ENCODE data around the gene LRRN1.
"Not testable (repeated sequence)": the region's sequence is repeated elsewhere in the genome, so short reads cannot be mapped to it uniquely, and the experiment has no call there.

Gene LRRN1

GRCh38 chr3:3813013-3813412 is 13.8 kb downstream of the LRRN1 start:
- DNase-seq, result no peak

DNA sequence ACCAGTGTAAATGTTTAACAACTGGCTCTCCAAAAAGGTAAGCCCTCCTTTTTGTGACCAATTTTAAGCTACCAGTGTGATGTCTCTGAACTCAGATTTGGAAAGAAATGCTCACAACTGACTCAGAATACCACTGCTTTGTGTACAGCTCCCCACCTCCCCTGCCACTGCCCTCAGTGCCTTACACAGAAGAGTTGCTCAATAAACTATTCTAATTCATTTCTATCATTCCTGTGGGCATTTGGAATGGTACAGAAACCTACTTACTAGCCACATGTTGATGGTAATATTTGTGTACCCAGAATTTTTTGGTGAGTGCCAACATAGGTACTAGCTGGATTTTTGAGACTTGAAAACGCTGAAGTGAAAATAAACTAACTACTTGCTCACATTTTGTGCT is 16.0 kb downstream of the LRRN1 start:
- DNase-seq, result no peak

DNA sequence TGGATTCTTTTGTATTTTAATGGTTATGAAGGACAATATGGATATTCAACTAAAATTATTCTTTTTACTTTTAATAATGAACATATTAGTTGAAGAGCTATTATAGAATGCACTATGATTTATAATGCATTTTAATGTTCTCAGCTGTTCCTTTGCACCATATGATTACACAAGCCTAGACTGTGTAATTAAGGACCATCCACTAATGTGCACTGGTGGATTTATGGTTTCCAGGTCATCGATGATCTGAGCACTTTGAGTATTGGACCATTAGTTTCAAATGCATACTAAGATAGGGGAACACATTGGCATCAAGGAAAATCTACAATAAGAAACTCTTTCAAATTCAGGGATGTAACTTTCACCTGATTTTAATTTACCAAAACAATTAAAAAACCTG is 16.8 kb downstream of the LRRN1 start:
- DNase-seq, result no peak

GRCh38 chr3:3817865-3818264 is 18.6 kb downstream of the LRRN1 start:
- no peak for DNase-seq

- no peak for DNase-seq
These were observed 22.5 kb downstream of the LRRN1 start for GRCh38 chr3:3821777-3822176.

GRCh38 chr3:3825035-3825434 is 25.8 kb downstream of the LRRN1 start:
- no peak for DNase-seq

DNA sequence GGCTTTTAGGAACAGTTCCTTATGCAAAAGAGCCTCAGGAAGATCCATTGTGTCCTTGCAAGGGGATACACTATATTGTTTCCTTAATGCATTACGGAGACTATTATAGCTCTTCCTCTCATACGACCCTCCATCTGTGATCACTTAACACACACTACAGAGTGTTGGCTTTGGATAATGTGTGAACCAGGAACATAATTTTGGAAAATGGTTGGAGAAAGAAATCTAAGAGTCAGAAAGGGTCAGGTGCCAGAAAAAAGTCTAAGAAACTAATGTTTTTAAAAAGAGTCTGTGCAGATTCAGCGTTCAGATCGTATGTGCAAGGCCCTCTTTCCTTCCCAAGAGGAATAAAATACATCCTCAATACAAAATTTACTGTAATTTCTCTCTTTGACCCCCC is 27.3 kb downstream of the LRRN1 start:
- DNase-seq, result no peak

GRCh38 chr3:3827111-3827510 is 27.9 kb downstream of the LRRN1 start:
- no peak for DNase-seq

- DNase-seq, result not testable (repeated sequence)
These were observed 29.2 kb downstream of the LRRN1 start for GRCh38 chr3:3828417-3828816.

- no peak for DNase-seq
These were observed 37.6 kb downstream of the LRRN1 start for GRCh38 chr3:3836845-3837244.

DNA sequence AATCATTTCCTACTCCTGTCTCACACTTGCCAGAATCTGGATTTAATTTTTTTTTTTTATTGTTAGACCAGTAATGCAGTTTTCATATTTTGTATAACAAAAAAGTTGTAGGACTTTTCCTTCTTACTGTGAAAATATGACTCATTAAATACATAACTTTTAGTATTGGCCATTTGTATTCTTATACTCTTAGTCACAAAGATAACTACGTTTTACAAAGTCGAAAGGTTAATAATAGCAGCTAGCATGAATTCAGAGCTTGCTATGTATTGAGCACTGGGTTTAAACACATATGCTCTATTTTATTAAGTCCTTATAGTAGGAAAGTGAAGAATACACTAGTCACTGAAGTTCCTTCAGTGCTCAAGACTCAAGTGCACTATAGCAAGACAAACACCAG is 43.1 kb downstream of the LRRN1 start:
- peak; percentile 1 for DNase-seq

DNA sequence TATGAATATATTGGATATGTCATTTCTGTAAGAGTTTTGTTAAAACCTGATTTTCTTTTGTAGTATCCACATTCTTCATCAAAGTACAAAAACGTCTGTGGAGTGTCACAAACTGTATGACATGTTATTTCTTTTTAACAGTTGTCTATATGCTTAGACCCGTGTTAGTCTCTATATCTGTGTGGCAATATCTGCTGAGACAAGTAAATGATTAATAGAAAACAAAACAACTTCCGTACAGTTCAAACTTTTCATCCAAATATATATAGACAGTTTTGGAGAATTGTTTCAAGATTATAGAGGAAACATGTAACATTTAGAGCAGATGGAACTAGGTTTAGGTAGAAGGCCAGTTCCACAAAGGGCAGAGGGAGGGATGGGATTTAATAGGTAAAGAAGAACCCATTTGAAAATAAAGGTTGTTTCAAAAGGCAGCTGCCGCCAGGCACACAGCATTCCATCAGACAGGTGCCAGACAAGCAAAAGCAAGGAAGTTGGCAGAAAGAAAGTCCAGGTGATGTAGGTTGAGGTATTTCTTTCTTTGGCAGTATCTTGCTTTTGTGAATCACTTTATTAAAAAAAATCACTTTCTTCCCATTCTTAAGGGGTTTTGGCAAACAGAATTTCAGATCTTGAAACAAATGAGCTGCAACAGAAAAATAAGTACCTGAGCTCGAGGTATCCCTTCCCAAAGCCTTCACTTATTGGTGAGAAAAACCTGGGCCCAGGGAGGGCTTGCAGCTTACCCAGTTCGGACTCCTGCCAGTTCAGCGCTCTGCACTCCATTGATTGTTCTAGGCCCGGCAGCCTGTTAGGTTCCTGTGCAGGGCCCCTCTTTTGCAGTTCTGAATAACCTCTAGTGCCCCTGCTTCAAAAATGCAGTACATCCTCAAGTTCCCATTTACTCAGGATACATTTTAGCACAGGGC is 49.0 kb downstream of the LRRN1 start:
- DNase-seq, result no peak

DNA sequence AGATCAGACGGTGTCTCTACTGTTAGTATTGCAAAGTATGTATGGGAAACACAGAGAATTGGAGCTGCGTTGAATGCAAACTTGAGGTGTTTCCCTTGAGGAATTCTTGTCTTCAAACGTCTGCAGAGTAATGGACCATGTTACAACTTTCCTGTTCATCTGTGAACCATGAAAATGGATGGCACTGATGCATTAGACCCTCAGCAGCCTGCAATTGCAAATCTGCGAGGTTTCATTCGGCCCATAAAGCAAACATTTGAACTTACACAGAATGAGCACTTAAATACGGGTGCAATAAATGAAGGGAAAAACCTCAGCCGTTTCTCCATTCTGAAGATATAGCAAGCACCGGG is 49.7 kb downstream of the LRRN1 start:
- no peak for DNase-seq

GRCh38 chr3:3851621-3852323 is 52.5 kb downstream of the LRRN1 start:
- no peak for DNase-seq

- no peak for DNase-seq
These were observed 54.3 kb downstream of the LRRN1 start for GRCh38 chr3:3853544-3853943.

- no peak for DNase-seq
These were observed 55.8 kb downstream of the LRRN1 start for GRCh38 chr3:3855056-3855455.

GRCh38 chr3:3860235-3860634 is 61.0 kb downstream of the LRRN1 start:
- DNase-seq, result no peak

DNA sequence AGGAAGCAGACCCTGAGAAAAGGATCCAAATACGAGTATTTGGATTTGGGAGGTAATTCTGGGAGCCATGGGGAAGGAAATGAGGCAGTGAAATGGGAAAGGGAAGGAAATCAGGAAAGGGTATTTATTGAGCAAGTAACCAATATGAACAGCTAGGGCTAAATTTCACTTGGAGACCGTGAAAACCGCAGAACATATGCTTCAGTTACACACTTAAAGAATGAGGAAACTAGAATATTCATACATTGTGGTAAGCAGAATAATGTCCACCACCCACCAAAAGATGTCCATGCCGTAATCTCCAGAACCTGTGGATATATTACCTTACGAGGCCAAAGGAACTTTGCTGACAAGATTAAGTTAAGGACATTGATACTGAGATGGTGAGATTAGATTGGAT is 63.3 kb downstream of the LRRN1 start:
- DNase-seq, result no peak

GRCh38 chr3:3875491-3875890 is 76.3 kb downstream of the LRRN1 start:
- DNase-seq, result no peak

DNA sequence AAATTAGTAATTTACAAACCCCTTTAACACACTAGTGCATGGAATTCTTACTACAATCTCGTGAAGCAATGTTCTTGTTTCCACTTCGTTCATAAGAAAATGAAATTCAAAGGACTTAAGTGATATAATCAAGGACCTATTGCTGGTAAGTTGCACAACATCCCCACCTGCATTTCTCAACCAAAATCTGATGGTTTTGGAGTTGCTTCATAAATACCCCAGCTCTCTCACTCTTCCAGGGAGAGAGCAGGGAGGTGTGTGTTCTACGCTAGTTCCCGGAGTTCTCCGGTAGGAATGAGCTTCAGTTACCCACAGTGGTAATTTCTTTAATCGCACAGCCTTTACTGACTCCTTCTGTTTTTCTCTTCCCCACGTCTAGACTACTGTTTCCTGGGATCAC is 81.8 kb downstream of the LRRN1 start:
- DNase-seq, result no peak

GRCh38 chr3:3887311-3887710 is 88.1 kb downstream of the LRRN1 start:
- DNase-seq, result not testable (repeated sequence)

DNA sequence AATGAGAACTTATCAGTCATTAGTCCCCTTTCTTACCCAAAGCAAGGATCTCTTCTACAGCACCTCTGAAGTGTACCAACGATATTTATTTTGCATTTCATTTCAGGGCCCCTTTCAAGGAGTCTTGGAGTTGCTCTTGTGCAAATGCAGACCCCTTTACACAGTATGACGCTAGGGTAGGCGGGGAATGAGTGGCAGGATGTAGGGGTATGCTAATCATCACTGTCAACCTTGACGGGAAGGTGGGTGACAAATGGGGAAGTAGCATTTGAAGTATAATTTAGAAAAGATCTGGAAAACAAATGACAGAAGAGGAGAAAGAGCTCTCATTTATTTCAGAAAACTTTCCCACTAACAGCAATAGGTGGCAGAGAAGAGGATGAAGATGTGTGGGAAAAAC is 94.4 kb downstream of the LRRN1 start:
- no peak for DNase-seq
